ENCODE results near the gene PMEL.

The PMEL gene

GRCh38 chr12:55909513-55909884, 56.3 kb downstream of the PMEL start:
- Histone ChIP-seq H3K27me3 (ENCODE audit: insufficient read depth, low read length) (no peaks in the 10 kb centered on the region), H3K27ac (ENCODE audit: low read depth, low read length, poor library complexity, severe bottlenecking) (no peak overlapping the region), H3K4me2 (ENCODE audit: low read length) (no peak overlapping the region), H3K4me1 (ENCODE audit: insufficient read depth, low read length, severe bottlenecking) (no peaks in the 10 kb centered on the region), H4K20me1 (ENCODE audit: insufficient read depth, low read length) (no peaks in the 10 kb centered on the region), H3K9ac (ENCODE audit: low read length) (no peak overlapping the region), H2AFZ (ENCODE audit: low read length) (no peak overlapping the region), H3K9me3 (ENCODE audit: low read length) (no peaks in the 10 kb centered on the region), H3K4me3 (ENCODE audit: low read depth, low read length, poor library complexity, severe bottlenecking) (no peak overlapping the region), H3K9me2 (ENCODE audit: low read depth, low read length) (no peaks in the 10 kb centered on the region), H3K36me3 (ENCODE audit: insufficient read depth, low read length) (peaks cover 44% of the 10 kb centered on the region), H3K79me2 (ENCODE audit: insufficient read depth, low read length) (peaks cover 41% of the 10 kb centered on the region), H3F3A (ENCODE audit: insufficient read depth, low read length) (no peaks in the 10 kb centered on the region)
- TF ChIP-seq, protein P1, sequence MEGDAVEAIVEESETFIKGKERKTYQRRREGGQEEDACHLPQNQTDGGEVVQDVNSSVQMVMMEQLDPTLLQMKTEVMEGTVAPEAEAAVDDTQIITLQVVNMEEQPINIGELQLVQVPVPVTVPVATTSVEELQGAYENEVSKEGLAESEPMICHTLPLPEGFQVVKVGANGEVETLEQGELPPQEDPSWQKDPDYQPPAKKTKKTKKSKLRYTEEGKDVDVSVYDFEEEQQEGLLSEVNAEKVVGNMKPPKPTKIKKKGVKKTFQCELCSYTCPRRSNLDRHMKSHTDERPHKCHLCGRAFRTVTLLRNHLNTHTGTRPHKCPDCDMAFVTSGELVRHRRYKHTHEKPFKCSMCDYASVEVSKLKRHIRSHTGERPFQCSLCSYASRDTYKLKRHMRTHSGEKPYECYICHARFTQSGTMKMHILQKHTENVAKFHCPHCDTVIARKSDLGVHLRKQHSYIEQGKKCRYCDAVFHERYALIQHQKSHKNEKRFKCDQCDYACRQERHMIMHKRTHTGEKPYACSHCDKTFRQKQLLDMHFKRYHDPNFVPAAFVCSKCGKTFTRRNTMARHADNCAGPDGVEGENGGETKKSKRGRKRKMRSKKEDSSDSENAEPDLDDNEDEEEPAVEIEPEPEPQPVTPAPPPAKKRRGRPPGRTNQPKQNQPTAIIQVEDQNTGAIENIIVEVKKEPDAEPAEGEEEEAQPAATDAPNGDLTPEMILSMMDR (IDR thresholded peaks at IDR 0.05; ENCODE audit: low read length) = no peak
- TF ChIP-seq EZH2 (IDR thresholded peaks at IDR 0.05; ENCODE audit: borderline replicate concordance, low read length) = no peak

GRCh38 chr12:55908726-55909512, 56.9 kb downstream of the PMEL start:
- no peak for TF ChIP-seq EZH2 (IDR thresholded peaks at IDR 0.05; ENCODE audit: borderline replicate concordance, low read length)
- TF ChIP-seq, protein P1 (IDR thresholded peaks at IDR 0.05; ENCODE audit: low read length) = no peak

GRCh38 chr12:55906056-55906455, 59.8 kb downstream of the PMEL start:
- H3K36me3 ChIP-seq (ENCODE audit: insufficient read depth, low read length) = peaks cover 37% of the 10 kb centered on the region
- peaks cover 21% of the 10 kb centered on the region for H3K79me2 ChIP-seq (ENCODE audit: insufficient read depth, low read length)
- H3K9me2 ChIP-seq (ENCODE audit: low read depth, low read length) = no peaks in the 10 kb centered on the region
- no peak overlapping the region for H3K4me3 ChIP-seq (ENCODE audit: low read depth, low read length, poor library complexity, severe bottlenecking)
- H3K9ac ChIP-seq (ENCODE audit: low read length) = no peak overlapping the region
- H3F3A ChIP-seq (ENCODE audit: insufficient read depth, low read length) = no peaks in the 10 kb centered on the region
- no peaks in the 10 kb centered on the region for H3K27me3 ChIP-seq (ENCODE audit: insufficient read depth, low read length)
- TF ChIP-seq, protein P1 (IDR thresholded peaks at IDR 0.05; ENCODE audit: low read length) = no peak
- TF ChIP-seq EZH2 (IDR thresholded peaks at IDR 0.05; ENCODE audit: borderline replicate concordance, low read length) = no peak
- H2AFZ ChIP-seq (ENCODE audit: low read length) = no peak overlapping the region
- H3K4me2 ChIP-seq (ENCODE audit: low read length) = no peak overlapping the region
- H3K4me1 ChIP-seq (ENCODE audit: insufficient read depth, low read length, severe bottlenecking) = no peaks in the 10 kb centered on the region
- no peaks in the 10 kb centered on the region for H4K20me1 ChIP-seq (ENCODE audit: insufficient read depth, low read length)
- no peak overlapping the region for H3K27ac ChIP-seq (ENCODE audit: low read depth, low read length, poor library complexity, severe bottlenecking)
- no peaks in the 10 kb centered on the region for H3K9me3 ChIP-seq (ENCODE audit: low read length)

More at GRCh38 chr12:55908726-55909512, 56.9 kb downstream of the PMEL start:
- H3K4me2 ChIP-seq (ENCODE audit: low read length) = no peak overlapping the region
- no peaks in the 10 kb centered on the region for H3K4me1 ChIP-seq (ENCODE audit: insufficient read depth, low read length, severe bottlenecking)
- no peak overlapping the region for H3K4me3 ChIP-seq (ENCODE audit: low read depth, low read length, poor library complexity, severe bottlenecking)
- no peaks in the 10 kb centered on the region for H3F3A ChIP-seq (ENCODE audit: insufficient read depth, low read length)
- H2AFZ ChIP-seq (ENCODE audit: low read length) = no peak overlapping the region
- no peak overlapping the region for H3K27ac ChIP-seq (ENCODE audit: low read depth, low read length, poor library complexity, severe bottlenecking)
- no peaks in the 10 kb centered on the region for H4K20me1 ChIP-seq (ENCODE audit: insufficient read depth, low read length)
- H3K9ac ChIP-seq (ENCODE audit: low read length) = no peak overlapping the region
- H3K27me3 ChIP-seq (ENCODE audit: insufficient read depth, low read length) = no peaks in the 10 kb centered on the region
- no peaks in the 10 kb centered on the region for H3K9me2 ChIP-seq (ENCODE audit: low read depth, low read length)
- H3K79me2 ChIP-seq (ENCODE audit: insufficient read depth, low read length) = peaks cover 35% of the 10 kb centered on the region
- H3K9me3 ChIP-seq (ENCODE audit: low read length) = no peaks in the 10 kb centered on the region
- H3K36me3 ChIP-seq (ENCODE audit: insufficient read depth, low read length) = peaks cover 38% of the 10 kb centered on the region

All from OCI-LY1 (cell line).